SJCRH30 (cell line): Measurements from ENCODE around the gene REG3G. TPM values are rescaled to one million over a fixed set of nuclear protein-coding genes. Genes with fewer than 3 reads are reported as not detected.

Experiments used
- DNase-seq, 2 experiments: peaks; one replicate each; pipeline ENCODE4 v3.0.0-alpha.2; 2015 to 2020
- H3K27ac ChIP-seq: fragments of 250-450 bp; sonication (Bioruptor Pico); 2 replicates; pipeline ENCODE4 v1.5.1; 2020; ENCODE audit warnings: mild to moderate bottlenecking, moderate library complexity
- H3K27me3 ChIP-seq: fragments of 250-450 bp; sonication (Bioruptor Pico); 2 replicates; pipeline ENCODE4 v1.5.1; 2020; ENCODE audit warnings: mild to moderate bottlenecking, moderate library complexity
- H3K36me3 ChIP-seq: fragments of 250-450 bp; sonication (Bioruptor Pico); 2 replicates; pipeline ENCODE4 v1.5.1; 2020; ENCODE audit warnings: mild to moderate bottlenecking, moderate library complexity
- H3K4me1 ChIP-seq: fragments of 250-450 bp; sonication (Bioruptor Pico); 2 replicates; pipeline ENCODE4 v1.5.1; 2020; ENCODE audit warnings: mild to moderate bottlenecking, moderate library complexity
- H3K4me3 ChIP-seq: fragments of 250-450 bp; sonication (Bioruptor Pico); 2 replicates; pipeline ENCODE4 v1.5.1; 2020; ENCODE audit warnings: mild to moderate bottlenecking, moderate library complexity
- H3K9me3 ChIP-seq: fragments of 250-450 bp; sonication (Bioruptor Pico); replicated peaks from 2 replicates; pipeline ENCODE4 v1.5.1; 2020; ENCODE audit warnings: mild to moderate bottlenecking, moderate library complexity
- total RNA-seq: library from RNA; depleted of rRNA; stranded (reverse); fragments of >200 nt; shearing (Covaris generic); gene quantifications from 2 replicates; pipeline ENCODE4 v1.2.3, GENCODE V29; 2014; rRNA removed

REG3G gene
- not detected in 2 replicates for total RNA-seq

DNA sequence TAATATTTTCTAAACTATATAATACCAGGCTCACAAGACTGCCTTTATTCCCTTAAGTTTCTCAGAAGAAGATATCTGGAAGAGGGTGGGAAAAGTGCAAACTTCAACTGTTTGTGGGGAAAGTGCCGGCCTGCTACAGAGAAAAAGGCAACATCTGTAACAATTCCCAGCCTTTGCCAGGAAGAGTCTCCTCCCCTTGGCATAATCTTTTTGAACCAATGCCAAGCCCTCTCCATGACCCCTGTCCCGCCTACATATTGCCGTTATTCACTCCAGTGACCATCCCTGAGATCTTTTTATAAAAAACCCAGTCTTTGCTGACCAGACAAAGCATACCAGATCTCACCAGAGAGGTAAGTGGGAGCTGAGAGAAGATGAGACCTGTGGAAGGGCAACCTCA, at the start of gene REG3G:
Gene REG3G (plus strand): TSS at position 282 of the 400 bp plus-strand sequence. CDS start 392 bp downstream, outside the sequence.
- Histone ChIP-seq H3K4me1 (no peaks in the 10 kb centered on the region), H3K36me3 (no peaks in the 10 kb centered on the region), H3K27ac (no peak within 1 kb of the TSS), H3K27me3 (peaks cover 4% of the 10 kb centered on the region; the same call in 1 of the 2 replicates), H3K9me3 (no peaks in the 10 kb centered on the region), H3K4me3 (no peak within 1 kb of the TSS)
- no peak for DNase-seq

GRCh38 chr2:78977661-78978145, 47.8 kb upstream of the REG3G start:
- H3K36me3 ChIP-seq: no peaks in the 10 kb centered on the region
- no peaks in the 10 kb centered on the region for H3K27me3 ChIP-seq
- DNase-seq: no peak

DNA sequence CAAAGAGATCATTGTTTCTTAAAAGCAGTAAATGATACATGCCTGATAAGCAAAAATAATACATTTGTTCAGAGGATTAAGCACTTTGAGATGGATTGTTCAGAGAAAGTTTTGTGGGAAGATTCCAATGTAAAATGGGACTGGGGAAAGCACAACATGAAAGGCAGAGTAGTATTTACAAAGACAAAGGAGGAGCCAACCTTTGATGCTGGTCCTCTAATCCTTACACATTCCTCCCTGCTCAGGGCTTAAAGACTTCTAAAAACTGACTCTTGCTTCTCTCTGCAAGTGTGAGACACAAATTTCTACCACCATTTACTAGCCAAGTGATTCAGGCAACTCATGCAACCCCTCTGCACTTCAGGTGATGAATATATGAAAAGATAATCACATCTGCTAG, 47.2 kb upstream of the REG3G start:
- no peaks in the 10 kb centered on the region for H3K4me1 ChIP-seq

More at GRCh38 chr2:78977661-78978145, 47.8 kb upstream of the REG3G start:
- Histone ChIP-seq H3K4me1 (no peaks in the 10 kb centered on the region), H3K9me3 (no peaks in the 10 kb centered on the region), H3K4me3 (no peak overlapping the region), H3K27ac (no peak overlapping the region)

DNA sequence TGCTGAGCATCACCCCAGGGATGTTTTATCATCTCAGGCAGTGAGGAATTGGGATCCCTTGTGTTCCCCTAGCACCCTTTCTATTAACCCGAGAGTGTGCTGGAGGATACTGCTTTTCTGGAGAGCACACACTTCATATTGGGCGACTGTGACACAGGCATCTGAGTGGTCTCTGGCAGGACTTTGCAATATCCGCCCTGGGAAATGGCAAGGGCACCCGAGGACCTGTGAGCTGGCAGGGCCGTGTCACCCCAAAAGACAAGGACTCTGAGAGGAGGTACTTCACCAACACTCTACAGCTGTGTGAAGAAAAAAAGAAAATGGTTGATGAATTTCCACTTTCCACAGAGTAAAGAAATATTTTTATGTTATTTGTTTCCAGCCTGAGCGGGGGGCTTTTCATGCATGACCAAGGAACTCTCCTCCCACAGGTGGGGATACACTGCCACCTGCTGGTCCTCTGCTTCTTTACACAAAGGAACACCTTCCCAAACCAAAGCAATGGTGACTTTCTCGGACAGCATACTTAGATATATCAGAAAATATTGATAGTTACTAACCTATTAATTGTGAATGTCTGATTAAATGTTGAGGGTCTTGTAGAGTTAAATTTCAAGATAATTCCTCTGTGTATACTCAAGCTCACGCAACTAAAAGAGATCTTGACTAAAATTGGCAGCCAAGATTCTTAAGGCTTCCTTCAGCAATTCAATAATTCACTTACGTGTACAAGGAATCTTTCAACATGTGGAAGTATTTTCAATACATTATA, 45.9 kb upstream of the REG3G start:
- Histone ChIP-seq H3K9me3 (no peaks in the 10 kb centered on the region), H3K27ac (no peak overlapping the region), H3K27me3 (no peaks in the 10 kb centered on the region), H3K4me3 (no peak overlapping the region), H3K36me3 (no peaks in the 10 kb centered on the region), H3K4me1 (no peaks in the 10 kb centered on the region)
- DNase-seq: peak; percentile 47 to 74

More for the DNA sequence above, 47.2 kb upstream of the REG3G start:
- Histone ChIP-seq H3K27ac (no peak overlapping the region), H3K9me3 (no peaks in the 10 kb centered on the region), H3K27me3 (no peaks in the 10 kb centered on the region), H3K4me3 (no peak overlapping the region), H3K36me3 (no peaks in the 10 kb centered on the region)
- DNase-seq: no peak

- Histone ChIP-seq H3K27ac (no peak overlapping the region), H3K9me3 (no peaks in the 10 kb centered on the region), H3K4me3 (no peak overlapping the region), H3K4me1 (no peaks in the 10 kb centered on the region), H3K36me3 (no peaks in the 10 kb centered on the region), H3K27me3 (no peaks in the 10 kb centered on the region)
- DNase-seq: no peak
Measured at GRCh38 chr2:78980152-78980465, 45.4 kb upstream of the REG3G start.

- H3K4me1 ChIP-seq: no peaks in the 10 kb centered on the region
- no peak for DNase-seq
- H3K27me3 ChIP-seq: no peaks in the 10 kb centered on the region
- no peaks in the 10 kb centered on the region for H3K9me3 ChIP-seq
- no peak overlapping the region for H3K27ac ChIP-seq
- no peak overlapping the region for H3K4me3 ChIP-seq
- H3K36me3 ChIP-seq: no peaks in the 10 kb centered on the region
Measured at GRCh38 chr2:78980871-78981270, 44.6 kb upstream of the REG3G start.

- no peak overlapping the region for H3K27ac ChIP-seq
- no peaks in the 10 kb centered on the region for H3K9me3 ChIP-seq
Measured at GRCh38 chr2:78982638-78983330, 42.7 kb upstream of the REG3G start.

DNA sequence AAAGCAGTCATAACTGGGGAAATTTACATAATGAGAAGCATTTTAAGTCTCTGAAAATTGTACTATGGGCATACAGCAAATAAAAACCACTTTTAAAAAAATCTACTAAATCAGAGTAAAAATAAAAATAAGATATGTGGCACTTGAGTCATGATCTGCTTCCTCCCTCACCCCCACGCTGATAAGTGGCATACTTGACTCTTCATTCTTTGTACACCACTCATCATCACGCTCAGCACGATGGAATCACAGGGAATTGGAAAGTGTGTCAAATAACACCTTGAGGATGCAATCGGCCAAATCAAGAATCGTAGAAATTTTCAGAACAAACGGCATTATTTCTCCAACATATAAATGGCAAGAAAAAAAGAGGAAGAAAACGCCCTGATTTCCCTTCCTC, 41.1 kb upstream of the REG3G start:
- Histone ChIP-seq H3K9me3 (no peaks in the 10 kb centered on the region), H3K4me3 (no peak overlapping the region), H3K27ac (no peak overlapping the region), H3K4me1 (no peaks in the 10 kb centered on the region), H3K36me3 (no peaks in the 10 kb centered on the region), H3K27me3 (no peaks in the 10 kb centered on the region)
- DNase-seq: no peak

More at GRCh38 chr2:78982638-78983330, 42.7 kb upstream of the REG3G start:
- H3K36me3 ChIP-seq: no peaks in the 10 kb centered on the region
- no peaks in the 10 kb centered on the region for H3K27me3 ChIP-seq
- no peaks in the 10 kb centered on the region for H3K4me1 ChIP-seq
- DNase-seq: no peak
- no peak overlapping the region for H3K4me3 ChIP-seq

DNA sequence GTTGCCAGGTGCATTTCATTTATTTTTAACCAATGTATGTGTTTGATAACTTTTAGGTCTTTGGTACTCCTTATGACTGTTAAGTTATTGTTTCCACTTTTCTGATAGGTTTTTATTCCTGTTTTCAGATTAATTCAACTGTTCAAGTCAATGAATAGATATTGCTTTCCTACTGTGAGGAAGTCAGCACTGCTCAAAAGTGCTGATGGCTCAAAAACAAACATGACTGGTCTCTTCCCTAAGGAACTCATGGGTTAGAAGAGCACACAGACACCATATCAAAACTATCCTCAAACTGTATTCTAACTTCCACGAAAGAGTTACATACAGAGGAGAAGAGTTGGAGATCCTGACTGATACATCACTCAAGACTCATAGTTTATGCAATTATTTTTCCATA, 39.9 kb upstream of the REG3G start:
- Histone ChIP-seq H3K9me3 (no peaks in the 10 kb centered on the region), H3K27me3 (no peaks in the 10 kb centered on the region), H3K4me3 (no peak overlapping the region), H3K27ac (no peak overlapping the region), H3K36me3 (no peaks in the 10 kb centered on the region), H3K4me1 (no peaks in the 10 kb centered on the region)
- DNase-seq: no peak

DNA sequence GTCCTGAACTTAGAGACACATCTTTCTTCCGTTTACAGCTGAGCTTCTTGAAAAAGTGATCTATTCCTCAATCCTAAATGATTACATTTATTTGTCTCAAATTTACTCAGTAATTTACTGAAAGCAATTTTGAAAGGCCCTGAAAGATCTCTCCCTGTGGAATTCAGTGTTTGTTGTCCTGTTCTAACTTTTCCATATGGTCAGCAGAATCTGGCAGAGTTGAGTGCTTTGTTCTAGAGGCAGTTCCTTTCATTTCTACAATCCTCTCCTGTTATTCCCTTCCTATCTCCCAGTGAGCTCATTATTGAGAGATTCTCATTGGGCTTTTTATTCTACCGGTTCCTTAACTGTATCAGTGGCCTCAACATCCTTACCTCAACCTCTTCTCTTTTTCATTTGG, 36.5 kb upstream of the REG3G start:
- Histone ChIP-seq H3K4me1 (no peaks in the 10 kb centered on the region), H3K9me3 (no peaks in the 10 kb centered on the region), H3K4me3 (no peak overlapping the region), H3K27ac (no peak overlapping the region), H3K27me3 (peaks cover 1% of the 10 kb centered on the region; the same call in 1 of the 2 replicates), H3K36me3 (no peaks in the 10 kb centered on the region)
- DNase-seq: no peak

GRCh38 chr2:78992451-78992806, 33.1 kb upstream of the REG3G start:
- Histone ChIP-seq H3K27me3 (peaks cover 15% of the 10 kb centered on the region; the same call in 1 of the 2 replicates), H3K4me1 (no peaks in the 10 kb centered on the region), H3K27ac (no peak overlapping the region), H3K36me3 (no peaks in the 10 kb centered on the region), H3K9me3 (no peaks in the 10 kb centered on the region), H3K4me3 (no peak overlapping the region)
- no peak for DNase-seq

GRCh38 chr2:78992807-78993517, 32.5 kb upstream of the REG3G start:
- Histone ChIP-seq H3K4me3 (no peak overlapping the region), H3K9me3 (no peaks in the 10 kb centered on the region), H3K36me3 (no peaks in the 10 kb centered on the region), H3K4me1 (no peaks in the 10 kb centered on the region), H3K27ac (no peak overlapping the region), H3K27me3 (peaks cover 15% of the 10 kb centered on the region; the same call in 1 of the 2 replicates)
- no peak for DNase-seq

DNA sequence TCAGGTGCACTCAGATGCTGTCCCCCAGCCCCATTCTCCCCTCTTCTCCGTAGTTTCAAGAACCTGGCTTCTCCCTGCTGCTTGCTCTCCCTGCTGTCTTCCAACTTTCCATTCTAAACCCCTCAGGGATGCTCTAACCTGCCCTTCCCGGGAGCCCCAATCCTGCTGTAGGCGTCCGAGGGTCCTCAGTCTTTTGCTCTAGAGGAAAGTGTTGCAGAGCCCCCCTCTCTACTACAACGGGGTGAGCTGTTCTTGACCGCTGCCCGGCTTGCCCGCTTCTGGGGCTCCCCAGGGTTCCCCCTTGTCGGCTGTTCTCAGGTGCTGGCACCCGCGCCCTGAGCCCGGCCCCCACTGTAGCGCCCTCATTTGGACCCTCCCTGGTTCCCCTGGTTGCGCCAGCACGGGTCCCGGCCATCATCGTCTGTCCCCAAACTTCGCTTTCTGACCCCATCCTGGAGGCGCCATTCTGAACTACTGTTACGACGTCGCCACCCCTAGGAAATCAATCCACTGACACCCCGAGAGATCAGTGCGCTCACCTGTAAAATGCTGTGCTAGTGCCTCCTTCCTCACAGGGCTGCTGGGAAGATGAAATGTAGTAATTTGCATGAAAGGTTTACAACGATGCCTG, 31.9 kb upstream of the REG3G start:
- H3K9me3 ChIP-seq: no peaks in the 10 kb centered on the region
- peaks cover 15% of the 10 kb centered on the region; the same call in 1 of the 2 replicates for H3K27me3 ChIP-seq
- H3K36me3 ChIP-seq: no peaks in the 10 kb centered on the region
- no peak overlapping the region for H3K4me3 ChIP-seq
- H3K27ac ChIP-seq: no peak overlapping the region
- no peaks in the 10 kb centered on the region for H3K4me1 ChIP-seq
- no peak for DNase-seq

- Histone ChIP-seq H3K9me3 (no peaks in the 10 kb centered on the region), H3K4me1 (no peaks in the 10 kb centered on the region), H3K27me3 (peaks cover 15% of the 10 kb centered on the region; the same call in 1 of the 2 replicates), H3K27ac (no peak overlapping the region), H3K36me3 (no peaks in the 10 kb centered on the region), H3K4me3 (no peak overlapping the region)
- no peak for DNase-seq
Measured at GRCh38 chr2:78994789-78995188, 30.7 kb upstream of the REG3G start.
